H1 (cell line): ENCODE data around the gene CCNA2. TPM values are rescaled to one million over a fixed set of nuclear protein-coding genes. Genes with fewer than 3 reads are reported as not detected.

ENCODE experiments used
- CTCF ChIA-PET: fragments of 300-600 bp; sonication (Branson Sonifier 250); formaldehyde crosslinking; loops from one replicate; lab custom pipeline; 2021; ENCODE audit not compliant: partially characterized antibody; lab: Charles Lee
- POLR2A ChIA-PET: fragments of 300-600 bp; sonication (Branson Sonifier 250); formaldehyde crosslinking; loops from one replicate; lab custom pipeline; 2021; ENCODE audit warnings: inconsistent platforms; ENCODE audit not compliant: partially characterized antibody; lab: Charles Lee
- DNase-seq, 2 experiments: peaks; one replicate each; pipeline versions ENCODE4 v3.0.0 to v3.0.0-alpha.2; 2010 to 2022; ENCODE audit warnings: low spot score in 2 of 2, low read depth in 1 of 2, mixed read lengths in 1 of 2
- FAIRE-seq: peaks from 2 replicates; lab custom pipeline; 2011; peaks lifted over from hg19 to GRCh38; lab: Jason Lieb, UNC
- H2AFZ ChIP-seq: 2 replicates; pipeline ENCODE4 v1.8.1; 2012; ENCODE audit warnings: low read length, inconsistent platforms
- H2AK5ac ChIP-seq: 2 replicates; pipeline ENCODE4 v1.6.1; 2013; ENCODE audit warnings: low read depth, low read length
- H2BK120ac ChIP-seq: replicated peaks from 2 replicates; pipeline ENCODE3; 2013; ENCODE audit warnings: low read depth, low read length, inconsistent platforms
- H2BK12ac ChIP-seq: 2 replicates; pipeline ENCODE4 v1.6.1; 2013; ENCODE audit warnings: low read depth, low read length
- H2BK15ac ChIP-seq: 2 replicates; pipeline ENCODE4 v1.6.1; 2013; ENCODE audit warnings: low read length
- H2BK20ac ChIP-seq: 2 replicates; pipeline ENCODE4 v1.6.1; 2013; ENCODE audit warnings: low read length
- H2BK5ac ChIP-seq: 2 replicates; pipeline ENCODE4 v1.6.1; 2013; ENCODE audit warnings: low read depth, low read length
- H3K14ac ChIP-seq: 2 replicates; pipeline ENCODE4 v1.6.1; 2013; ENCODE audit warnings: inconsistent platforms; ENCODE audit not compliant: insufficient read length
- H3K18ac ChIP-seq: 2 replicates; pipeline ENCODE4 v1.6.1; 2013; ENCODE audit warnings: low read length; ENCODE audit errors: extremely low read depth
- H3K23ac ChIP-seq: 2 replicates; pipeline ENCODE4 v1.6.1; 2013; ENCODE audit warnings: inconsistent platforms; ENCODE audit not compliant: insufficient read length
- H3K23me2 ChIP-seq: 2 replicates; pipeline ENCODE4 v1.6.1; 2013; ENCODE audit warnings: low read depth, low read length
- H3K27ac ChIP-seq: 2 replicates; pipeline ENCODE4 v1.6.1; 2011; ENCODE audit warnings: low read depth, low read length, inconsistent platforms
- H3K27me3 ChIP-seq, 4 experiments: replicated peaks in 1 of 4; 1 replicate in 1 of 4; 2 replicates in 3 of 4; pipeline versions ENCODE4 v1.6.1 to v1.8.1; 2011 to 2013; ENCODE audit warnings: low read length in 3 of 4, mild to moderate bottlenecking in 3 of 4, inconsistent platforms in 2 of 4, mixed read lengths in 2 of 4, moderate library complexity in 1 of 4; ENCODE audit not compliant: control insufficient read depth in 3 of 4, insufficient read depth in 3 of 4; ENCODE audit errors: extremely low read depth in 1 of 4
- H3K36me3 ChIP-seq, 4 experiments: 2 replicates each; pipeline versions ENCODE4 v1.6.1 to v1.8.1; 2011 to 2013; ENCODE audit warnings: mild to moderate bottlenecking in 4 of 4, low read length in 3 of 4, moderate library complexity in 2 of 4, control low read depth in 1 of 4, inconsistent platforms in 1 of 4; ENCODE audit not compliant: insufficient read depth in 4 of 4, control insufficient read depth in 2 of 4
- H3K4ac ChIP-seq: replicated peaks from 2 replicates; pipeline ENCODE3; 2013; ENCODE audit warnings: low read length, low read depth, mixed read lengths, inconsistent platforms; ENCODE audit not compliant: insufficient read length
- H3K4me1 ChIP-seq, 4 experiments: replicated peaks in 1 of 4; 1 replicate in 1 of 4; 2 replicates in 3 of 4; pipeline versions ENCODE4 v1.6.1 to v1.8.1; 2011 to 2013; ENCODE audit warnings: low read length in 3 of 4, inconsistent platforms in 2 of 4, mixed read lengths in 1 of 4; ENCODE audit not compliant: insufficient read depth in 4 of 4, control insufficient read depth in 3 of 4
- H3K4me2 ChIP-seq, 2 experiments: 2 replicates each; pipeline versions ENCODE4 v1.6.1 to v1.8.1; 2011 to 2013; ENCODE audit warnings: low read depth in 2 of 2, low read length in 2 of 2, control low read depth in 1 of 2, inconsistent platforms in 1 of 2, mild to moderate bottlenecking in 1 of 2; ENCODE audit not compliant: insufficient read depth in 1 of 2
- H3K4me3 ChIP-seq, 4 experiments: fragments of 200-600, 300-600 bp in 1 of 4; sonication (generic), shearing (Covaris generic), sonication (Bioruptor Twin) in 1 of 4; 2 replicates each; pipeline versions ENCODE4 v1.5.1 to v1.8.1; 2011 to 2016; ENCODE audit warnings: low read length in 4 of 4, low read depth in 3 of 4, control low read depth in 2 of 4, inconsistent platforms in 2 of 4, mild to moderate bottlenecking in 2 of 4, mixed read lengths in 1 of 4, moderate library complexity in 1 of 4; ENCODE audit not compliant: insufficient read depth in 2 of 4; ENCODE audit errors: extremely low read depth in 1 of 4
- H3K56ac ChIP-seq: replicated peaks from 2 replicates; pipeline ENCODE3; 2013; ENCODE audit warnings: low read depth, mild to moderate bottlenecking, mixed read lengths, low read length, inconsistent platforms; ENCODE audit not compliant: insufficient read length
- H3K79me1 ChIP-seq: 2 replicates; pipeline ENCODE4 v1.6.1; 2013; ENCODE audit warnings: low read depth, low read length, control low read depth
- H3K79me2 ChIP-seq, 2 experiments: 2 replicates each; pipeline versions ENCODE4 v1.6.1 to v1.8.1; 2012 to 2013; ENCODE audit warnings: low read length in 2 of 2, mild to moderate bottlenecking in 2 of 2, inconsistent platforms in 1 of 2; ENCODE audit not compliant: insufficient read depth in 2 of 2, control insufficient read depth in 1 of 2
- H3K9ac ChIP-seq, 4 experiments: replicated peaks in 1 of 4; 1 replicate in 1 of 4; 2 replicates in 3 of 4; pipeline versions ENCODE4 v1.6.1 to v1.8.1; 2011 to 2013; ENCODE audit warnings: low read depth in 3 of 4, low read length in 3 of 4, control low read depth in 2 of 4, mild to moderate bottlenecking in 2 of 4, moderate library complexity in 2 of 4, inconsistent platforms in 1 of 4; ENCODE audit errors: extremely low read depth in 1 of 4
- H3K9me3 ChIP-seq, 2 experiments: 2 replicates each; pipeline versions ENCODE4 v1.6.1 to v1.8.1; 2012 to 2013; ENCODE audit warnings: mild to moderate bottlenecking in 2 of 2, moderate library complexity in 2 of 2, control low read depth in 1 of 2, inconsistent platforms in 1 of 2, low read depth in 1 of 2, low read length in 1 of 2, mixed read lengths in 1 of 2; ENCODE audit not compliant: insufficient read depth in 2 of 2
- H4K20me1 ChIP-seq, 2 experiments: replicated peaks in 1 of 2; 2 replicates each; pipeline versions ENCODE3 to v1.8.1; 2011 to 2013; ENCODE audit warnings: inconsistent platforms in 2 of 2, low read length in 2 of 2, mild to moderate bottlenecking in 1 of 2; ENCODE audit not compliant: insufficient read depth in 2 of 2, control insufficient read depth in 1 of 2
- H4K5ac ChIP-seq: 2 replicates; pipeline ENCODE4 v1.6.1; 2013; ENCODE audit warnings: low read length, low read depth, mixed read lengths, inconsistent platforms; ENCODE audit not compliant: insufficient read length
- H4K8ac ChIP-seq: 2 replicates; pipeline ENCODE4 v1.8.0; 2013; ENCODE audit warnings: mild to moderate bottlenecking, moderate library complexity, low read length, inconsistent platforms; ENCODE audit not compliant: insufficient read depth; ENCODE audit errors: extremely low read depth
- H4K91ac ChIP-seq: replicated peaks from 2 replicates; pipeline ENCODE3; 2013; ENCODE audit warnings: low read length, mixed read lengths, inconsistent platforms; ENCODE audit not compliant: insufficient read length
- BRCA1 ChIP-seq: IDR thresholded peaks from 2 replicates; pipeline ENCODE4 v1.6.1; 2012; ENCODE audit warnings: low read depth, low read length, improper control_type of control experiment
- E2F6 ChIP-seq: IDR thresholded peaks from 2 replicates; pipeline ENCODE4 v1.6.1; 2012; ENCODE audit warnings: inconsistent platforms
- HDAC2 ChIP-seq, 2 experiments: fragments of 300-600 bp in 1 of 2; sonication (generic) in 1 of 2; IDR thresholded peaks; 2 replicates each; pipeline ENCODE4 v1.6.1; 2011 to 2012; ENCODE audit warnings: low read depth in 2 of 2, low read length in 2 of 2, mild to moderate bottlenecking in 2 of 2, moderate library complexity in 2 of 2, borderline replicate concordance in 1 of 2, inconsistent platforms in 1 of 2
- KDM4A ChIP-seq: IDR thresholded peaks from one replicate; pipeline ENCODE4 v1.7.1; 2012; ENCODE audit warnings: low read depth, mild to moderate bottlenecking, moderate library complexity, low read length, inconsistent platforms; ENCODE audit not compliant: severe bottlenecking
- POU5F1 ChIP-seq: IDR thresholded peaks from 2 replicates; pipeline ENCODE4 v1.6.1; 2011; ENCODE audit warnings: low read depth, mild to moderate bottlenecking, low read length, moderate library complexity
- RNF2 ChIP-seq: fragments of 200-900, 300-1000 bp; sonication (generic); IDR thresholded peaks from 2 replicates; pipeline ENCODE4 v1.7.1; 2016; ENCODE audit warnings: borderline replicate concordance, low read depth, mild to moderate bottlenecking, antibody characterized with exemption, low read length; ENCODE audit not compliant: poor library complexity, severe bottlenecking; ENCODE audit errors: missing control alignments
- USF2 ChIP-seq: IDR thresholded peaks from 2 replicates; pipeline ENCODE4 v1.6.1; 2011; ENCODE audit warnings: low read length, improper control_type of control experiment
- whole genome bisulfite sequencing, 2 experiments: shearing (Covaris generic) in 1 of 2; methylation state at CpG; one replicate each; pipeline versions ENCODE4 v1.1.6 to v1.1.7; 2013 to 2015; ENCODE audit warnings: low lambda C conversion rate in 2 of 2, mixed read lengths in 2 of 2, inconsistent platforms in 1 of 2, low coverage in 1 of 2, missing lambda C conversion rate in 1 of 2; ENCODE audit not compliant: insufficient replicate concordance in 2 of 2, insufficient coverage in 1 of 2, insufficient read length in 1 of 2; ENCODE audit errors: extremely low coverage in 1 of 2, missing lambda C conversion rate in 1 of 2; 5-methylcytosine and 5-hydroxymethylcytosine counted together
- polyA plus RNA-seq, 7 experiments: library from polyadenylated mRNA; depleted of rRNA in 3 of 7; stranded (reverse) in 5 of 7; unstranded in 2 of 7; fragments of >200 nt in 5 of 7; fragments of 200-250 nt in 2 of 7; gene quantifications; 1 replicate in 5 of 7; 2 replicates in 1 of 7; 4 replicates in 1 of 7; pipeline versions ENCODE4 v1.2.1 to v1.2.3, GENCODE V29; 2011 to 2013; ENCODE audit warnings: missing spikeins in 2 of 7, mixed read lengths in 2 of 7
- total RNA-seq: library from RNA; stranded (reverse); fragmentation: NEBNext Ultra II Directional; extraction: Animal tissue kit (Norgen Biotek cat#: 25700); gene quantifications from 2 replicates; pipeline ENCODE4 v1.2.1, GENCODE V29; 2021

The CCNA2 gene
- total and polyA plus RNA-seq, 2 of the 8 experiments (the other 6 are each of a cell fraction or from before 2014, with no cell fraction given) = 42.1 to 98.6 TPM

GRCh38 chr4:121801715-121802075, 22.0 kb downstream of the CCNA2 start:
- no peak overlapping the region for H3K14ac ChIP-seq
- ChIA-PET POLR2A (interaction anchor here (0.8 to 14.8 kb wide), 14 partner anchors 9 to 106 kb away, joined by 3 to 246 read pairs (median 4); partner anchors contain the start of genes CCNA2 and SMIM43), CTCF (no interaction called here)
- H2BK12ac ChIP-seq = no peak overlapping the region; the same call in 1 of the 2 replicates
- H4K91ac ChIP-seq = no peak overlapping the region
- H3K36me3 ChIP-seq = peaks cover 15 to 41% (median 30%) of the 10 kb centered on the region in 4 experiments
- no peak overlapping the region for H2BK15ac ChIP-seq
- FAIRE-seq (no peak), DNase-seq (no peak)
- H3K9me3 ChIP-seq = no peaks in the 10 kb centered on the region
- no peaks in the 10 kb centered on the region for H3K79me1 ChIP-seq
- H3K4me2 ChIP-seq = peak overlapping the region; percentile 72 to 82
- peak overlapping the region; percentile 58; the same call in 1 of the 2 replicates for H2AFZ ChIP-seq
- no peak overlapping the region for H3K23ac ChIP-seq
- H2AK5ac ChIP-seq = no peak overlapping the region
- no peak overlapping the region for H2BK120ac ChIP-seq
- H3K27me3 ChIP-seq = no peaks in the 10 kb centered on the region
- H4K20me1 ChIP-seq = no peaks in the 10 kb centered on the region
- H3K9ac ChIP-seq = peak overlapping the region; percentile 94 to 98 (median 98)
- H3K23me2 ChIP-seq = peaks cover 3% of the 10 kb centered on the region
- peaks cover 3 to 21% of the 10 kb centered on the region in 2 experiments; a peak in 2 of 4 replicates for H3K79me2 ChIP-seq
- no peak for TF ChIP-seq RNF2
- no peak for TF ChIP-seq POU5F1
- TF ChIP-seq BRCA1 = no peak
- TF ChIP-seq USF2 = no peak
- no peak for TF ChIP-seq HDAC2 (IDR thresholded peaks at IDR 0.05; ENCODE audit: borderline replicate concordance in 1 of 2, low read depth in 2 of 2, low read length in 2 of 2)
- no peak for TF ChIP-seq KDM4A
- TF ChIP-seq E2F6 = no peak
- H3K18ac ChIP-seq = 0 out of 2 replicates have a peak overlapping the region, but pooled peaks have one; percentile 75
- no peak overlapping the region for H3K56ac ChIP-seq
- peak overlapping the region; percentile 96 for H3K27ac ChIP-seq
- H2BK5ac ChIP-seq = peak overlapping the region; percentile 95; the same call in 1 of the 2 replicates
- H4K5ac ChIP-seq = no peak overlapping the region
- peaks cover 0 to 4% (median under 1%) of the 10 kb centered on the region in 4 experiments; a peak in 3 of 7 replicates for H3K4me1 ChIP-seq
- 31% methylated on average over 4 of the region's 4 CpGs; no CpG with 5 or more reads in 1 of the 2 experiments for WGBS, 2 experiments
- peak overlapping the region; percentile 98; the same call in 1 of the 2 replicates for H4K8ac ChIP-seq
- H3K4ac ChIP-seq = no peak overlapping the region
- peak overlapping the region; percentile 73 to 98 (median 94) for H3K4me3 ChIP-seq
- no peak overlapping the region for H2BK20ac ChIP-seq
